ENCODE data around the gene PLA2G3. TPM values are rescaled to one million over a fixed set of nuclear protein-coding genes. Genes with fewer than 3 reads are reported as not detected.

PLA2G3 gene
- polyA plus RNA-seq, 2 of the 4 experiments (the other 2 are of a cell fraction): not detected

DNA sequence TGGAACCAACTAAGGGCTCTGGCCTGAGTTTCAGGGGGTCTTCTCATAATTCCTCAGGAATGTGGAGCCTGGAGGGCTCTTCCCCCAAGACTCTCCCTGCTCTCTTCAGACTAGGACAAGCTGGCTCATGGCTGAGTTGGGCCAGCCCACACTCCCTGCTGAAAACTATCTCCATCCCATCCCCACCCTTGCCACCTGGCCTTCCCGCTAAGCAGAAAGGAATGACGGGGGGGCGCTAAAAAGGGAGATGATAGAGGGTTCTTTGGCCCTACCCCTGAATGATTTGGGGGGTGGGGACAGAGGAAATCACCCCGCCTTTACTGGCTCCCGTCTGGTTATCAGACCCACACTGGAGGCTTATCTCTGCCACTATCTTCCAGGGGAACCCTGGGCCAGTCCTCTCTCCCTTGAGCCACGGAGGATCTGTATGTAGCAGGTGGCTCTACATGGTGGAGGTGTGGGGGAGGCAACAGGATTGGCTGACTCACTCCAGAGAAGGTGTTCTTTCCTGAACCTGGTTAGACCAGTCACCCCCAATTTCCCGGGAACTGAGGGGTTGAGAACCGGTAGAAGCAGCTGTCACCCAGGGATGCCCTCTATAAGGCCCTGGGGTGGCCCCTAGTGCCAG, 53.5 kb downstream of the PLA2G3 start:
- Histone ChIP-seq H3K27ac (no peak overlapping the region), H3K4me1 (peaks cover 29% of the 10 kb centered on the region), H3K4me2 (no peak overlapping the region), H3K4me3 (no peak overlapping the region), H3K9me3 (no peaks in the 10 kb centered on the region)
- TF ChIP-seq EHMT2 (IDR thresholded peaks at IDR 0.05; ENCODE audit: low read depth): no peak
- TF ChIP-seq, protein P1, sequence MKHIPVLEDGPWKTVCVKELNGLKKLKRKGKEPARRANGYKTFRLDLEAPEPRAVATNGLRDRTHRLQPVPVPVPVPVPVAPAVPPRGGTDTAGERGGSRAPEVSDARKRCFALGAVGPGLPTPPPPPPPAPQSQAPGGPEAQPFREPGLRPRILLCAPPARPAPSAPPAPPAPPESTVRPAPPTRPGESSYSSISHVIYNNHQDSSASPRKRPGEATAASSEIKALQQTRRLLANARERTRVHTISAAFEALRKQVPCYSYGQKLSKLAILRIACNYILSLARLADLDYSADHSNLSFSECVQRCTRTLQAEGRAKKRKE (CRISPR knock-in tag; IDR thresholded peaks at IDR 0.05; ENCODE audit: low read depth): no peak
- TF ChIP-seq JUN (IDR thresholded peaks at IDR 0.05): no peak
- TF ChIP-seq NPAS2 (CRISPR knock-in tag; IDR thresholded peaks at IDR 0.05; ENCODE audit: borderline replicate concordance): no peak
- TF ChIP-seq ZSCAN20 (CRISPR knock-in tag; IDR thresholded peaks at IDR 0.05): no peak
- TF ChIP-seq JUNB (IDR thresholded peaks at IDR 0.05): no peak
- no peak for TF ChIP-seq HEYL (CRISPR knock-in tag; IDR thresholded peaks at IDR 0.05)
- TF ChIP-seq NR3C1 (IDR thresholded peaks at IDR 0.05): no peak
- TF ChIP-seq HOXB13 (CRISPR knock-in tag; IDR thresholded peaks at IDR 0.05; ENCODE audit: low read depth): no peak
- TF ChIP-seq FOSB (CRISPR knock-in tag; IDR thresholded peaks at IDR 0.05): no peak
- no peak for TF ChIP-seq RAD21 (conservative IDR thresholded peaks at IDR 0.05 in 1 of 2, IDR thresholded peaks at IDR 0.05 in 1 of 2)
- no peak for TF ChIP-seq ZNF302 (CRISPR knock-in tag; IDR thresholded peaks at IDR 0.05)
- TF ChIP-seq TFCP2L1 (CRISPR knock-in tag; IDR thresholded peaks at IDR 0.05): no peak
- no peak for TF ChIP-seq ELK1 (IDR thresholded peaks at IDR 0.05; ENCODE audit: low read depth, low read length)
- no peak for TF ChIP-seq RNF2 (IDR thresholded peaks at IDR 0.05; ENCODE audit: borderline replicate concordance, low read depth)
- FAIRE-seq (no peak), ATAC-seq (no peak), DNase-seq (ENCODE audit: low read depth in 1 of 2, low spot score in 1 of 2) (no peak)
- WGBS (ENCODE audit: missing lambda C conversion rate): 85% methylated on average over 8 of the region's 8 CpGs
- ChIA-PET CTCF (interaction anchor here (1.1 to 6.6 kb wide), 5 partner anchors 21 to 323 kb away, joined by 3 to 50 read pairs (median 11); partner anchors contain the start of genes MORC2, SELENOM and TUG1), POLR2A (no interaction called here)

DNA sequence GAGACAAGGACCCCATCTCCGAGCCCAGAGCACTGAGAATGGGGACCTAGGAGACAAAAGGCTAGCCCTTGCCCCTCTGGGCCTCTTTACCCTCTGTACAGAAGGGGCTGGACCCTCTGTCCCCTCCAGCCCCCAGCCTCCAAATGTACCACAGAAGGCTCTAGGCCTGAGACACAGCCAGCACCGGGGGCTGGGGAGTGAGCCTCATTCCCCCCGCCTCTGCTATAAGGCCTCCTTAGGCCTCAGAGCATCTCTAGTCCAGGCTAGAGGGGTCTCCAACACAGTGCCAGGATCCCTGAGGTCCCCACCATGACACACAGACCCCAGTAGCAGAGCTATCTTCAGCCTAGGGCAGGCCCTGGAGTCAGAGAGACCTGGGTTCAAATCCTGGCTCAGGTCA, 54.4 kb downstream of the PLA2G3 start:
- H3K4me3 ChIP-seq: no peak overlapping the region
- TF ChIP-seq JUNB (IDR thresholded peaks at IDR 0.05) (no peak), FOXS1 (CRISPR knock-in tag; IDR thresholded peaks at IDR 0.05) (no peak), PBX3 (IDR thresholded peaks at IDR 0.05) (no peak), CEBPB (IDR thresholded peaks at IDR 0.05) (no peak), TFCP2L1 (CRISPR knock-in tag; IDR thresholded peaks at IDR 0.05) (no peak), POLR2AphosphoS2 (conservative IDR thresholded peaks at IDR 0.05; ENCODE audit: low read length) (no peak), RFX5 (IDR thresholded peaks at IDR 0.05) (no peak), FOSB (CRISPR knock-in tag; IDR thresholded peaks at IDR 0.05) (no peak), RAD21 (conservative IDR thresholded peaks at IDR 0.05 in 1 of 2, IDR thresholded peaks at IDR 0.05 in 1 of 2) (no peak), TP53 (CRISPR knock-in tag; IDR thresholded peaks at IDR 0.05) (no peak), ZC3H11A (IDR thresholded peaks at IDR 0.05) (no peak), NFE2L2 (conservative IDR thresholded peaks at IDR 0.05; ENCODE audit: low read length) (no peak), FOSL2 (IDR thresholded peaks at IDR 0.05) (no peak), FOSL2 (CRISPR knock-in tag; IDR thresholded peaks at IDR 0.05) (no peak)
- TF ChIP-seq, protein P2, sequence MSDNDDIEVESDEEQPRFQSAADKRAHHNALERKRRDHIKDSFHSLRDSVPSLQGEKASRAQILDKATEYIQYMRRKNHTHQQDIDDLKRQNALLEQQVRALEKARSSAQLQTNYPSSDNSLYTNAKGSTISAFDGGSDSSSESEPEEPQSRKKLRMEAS (IDR thresholded peaks at IDR 0.05): no peak
- no peak for FAIRE-seq
- POLR2A ChIA-PET: no interaction called here
- peaks cover 31% of the 10 kb centered on the region for H3K4me1 ChIP-seq
- CTCF ChIA-PET: interaction anchor here (1.1 to 6.6 kb wide), 14 partner anchors 9 to 283 kb away, joined by 3 to 50 read pairs (median 6); partner anchors contain the start of genes MORC2, SELENOM and TUG1
- 100% methylated on average over 1 of the region's 3 CpGs for WGBS (ENCODE audit: missing lambda C conversion rate)
- H3K27ac ChIP-seq: peak overlapping the region in 1 of 2 experiments; percentile 94; a peak in 2 of 6 replicates
- peak overlapping the region; percentile 99; the same call in 1 of the 3 replicates for H3K4me2 ChIP-seq
- DNase-seq (ENCODE audit: low read depth in 1 of 2, low spot score in 1 of 2): no peak
- ATAC-seq: no peak
- no peaks in the 10 kb centered on the region for H3K9me3 ChIP-seq

Data from A549 (cell line).